GM12872 (cell line): ENCODE results near the gene USP22.

ENCODE experiments used
- TF ChIP-seq, protein P1 (sequence below): IDR thresholded peaks from 3 replicates; pipeline ENCODE4 v1.5.1; 2011; ENCODE audit warnings: low read depth, mild to moderate bottlenecking, low read length, moderate library complexity; ENCODE audit not compliant: insufficient read depth

The USP22 gene

DNA sequence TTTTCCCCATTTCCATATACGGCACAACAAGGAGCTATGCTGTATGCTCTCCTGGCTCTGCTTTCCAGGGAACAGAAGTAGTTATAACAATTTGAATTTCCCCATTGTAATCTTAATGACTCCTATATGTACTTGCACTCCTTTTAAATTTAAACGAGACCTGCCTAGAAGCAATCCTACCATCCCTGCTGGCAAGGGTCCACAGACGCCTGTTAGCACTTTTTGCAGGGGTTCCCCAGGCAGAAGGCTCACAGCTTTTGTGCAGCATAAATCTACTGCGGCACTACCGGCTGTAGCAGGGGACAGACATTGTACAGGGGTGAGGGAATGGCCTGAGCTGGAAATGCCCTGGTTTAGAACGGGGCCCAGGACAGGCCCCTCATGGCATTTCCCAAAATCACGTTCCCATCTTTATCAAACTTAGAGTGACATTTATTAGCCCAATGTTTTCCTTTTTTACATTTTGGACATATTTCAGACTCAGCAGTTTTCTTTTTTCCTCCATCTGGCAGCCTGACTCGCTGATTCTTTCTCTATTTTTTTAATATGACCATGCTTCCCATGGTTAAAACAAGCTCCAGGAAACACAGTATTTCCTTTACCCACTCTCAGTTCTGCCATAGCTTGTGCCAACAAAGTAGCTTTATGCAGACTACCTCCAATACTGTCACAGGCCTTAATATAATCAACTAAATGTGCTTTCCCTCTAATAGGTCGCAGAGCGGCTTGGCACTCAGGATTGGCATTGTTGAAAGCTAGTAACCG, 35.4 kb upstream of the USP22 start:
- TF ChIP-seq, protein P1, sequence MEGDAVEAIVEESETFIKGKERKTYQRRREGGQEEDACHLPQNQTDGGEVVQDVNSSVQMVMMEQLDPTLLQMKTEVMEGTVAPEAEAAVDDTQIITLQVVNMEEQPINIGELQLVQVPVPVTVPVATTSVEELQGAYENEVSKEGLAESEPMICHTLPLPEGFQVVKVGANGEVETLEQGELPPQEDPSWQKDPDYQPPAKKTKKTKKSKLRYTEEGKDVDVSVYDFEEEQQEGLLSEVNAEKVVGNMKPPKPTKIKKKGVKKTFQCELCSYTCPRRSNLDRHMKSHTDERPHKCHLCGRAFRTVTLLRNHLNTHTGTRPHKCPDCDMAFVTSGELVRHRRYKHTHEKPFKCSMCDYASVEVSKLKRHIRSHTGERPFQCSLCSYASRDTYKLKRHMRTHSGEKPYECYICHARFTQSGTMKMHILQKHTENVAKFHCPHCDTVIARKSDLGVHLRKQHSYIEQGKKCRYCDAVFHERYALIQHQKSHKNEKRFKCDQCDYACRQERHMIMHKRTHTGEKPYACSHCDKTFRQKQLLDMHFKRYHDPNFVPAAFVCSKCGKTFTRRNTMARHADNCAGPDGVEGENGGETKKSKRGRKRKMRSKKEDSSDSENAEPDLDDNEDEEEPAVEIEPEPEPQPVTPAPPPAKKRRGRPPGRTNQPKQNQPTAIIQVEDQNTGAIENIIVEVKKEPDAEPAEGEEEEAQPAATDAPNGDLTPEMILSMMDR = no peak

DNA sequence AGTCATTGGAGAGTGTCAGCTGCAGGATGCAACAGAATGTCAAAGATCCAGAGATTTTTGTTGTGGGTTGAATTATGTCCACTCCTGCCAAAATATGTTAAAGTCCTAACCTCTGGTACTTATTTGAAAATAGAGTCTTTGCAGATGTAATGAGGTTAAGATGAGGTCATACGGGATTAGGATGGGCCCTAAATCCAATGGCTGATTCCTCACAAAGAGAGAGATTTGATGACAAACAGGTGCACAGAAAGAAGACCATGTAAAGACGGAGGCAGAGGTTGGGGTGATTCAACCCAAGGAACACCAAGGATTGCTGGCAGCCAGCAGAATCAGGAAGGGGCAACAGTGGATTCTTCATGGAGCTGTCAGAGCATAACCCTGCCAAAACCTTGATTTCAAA, 34.5 kb upstream of the USP22 start:
- TF ChIP-seq, protein P1 = no peak

DNA sequence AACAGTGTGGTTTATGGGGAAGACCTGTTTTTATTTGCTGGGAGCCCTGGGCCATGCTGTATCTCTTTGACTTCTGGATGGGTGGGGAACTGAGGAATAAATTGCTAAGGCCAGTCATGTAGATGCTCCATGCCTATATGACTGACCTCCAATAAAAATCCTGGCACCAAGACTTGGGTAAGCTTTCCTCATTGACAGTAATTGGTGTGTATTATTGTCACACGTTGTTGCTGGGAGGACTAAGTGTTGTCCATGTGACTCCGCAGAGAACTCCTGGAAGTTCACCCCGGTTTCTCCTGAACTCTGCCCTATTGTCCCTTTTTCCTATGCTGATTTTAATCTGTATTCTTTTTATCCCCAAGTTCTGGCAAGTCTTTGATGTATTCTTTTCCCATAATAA, 33.4 kb upstream of the USP22 start:
- TF ChIP-seq, protein P1 = no peak

DNA sequence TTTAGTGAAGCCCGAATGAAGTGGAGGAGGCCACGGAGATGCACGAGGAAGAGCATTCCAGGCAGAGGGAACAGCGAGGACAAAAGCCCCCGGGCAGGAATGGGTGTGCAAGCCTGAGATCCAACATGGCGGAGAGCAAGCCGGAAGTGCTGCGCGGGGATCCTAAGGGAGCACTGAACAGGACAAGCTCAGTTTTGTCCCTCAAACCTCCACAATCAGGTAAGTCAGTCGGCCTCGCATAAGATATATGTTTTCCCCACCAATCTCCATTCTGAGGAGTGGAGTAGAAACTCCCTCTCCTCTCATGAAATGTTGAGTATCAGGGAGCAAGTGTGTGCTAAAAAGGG, 32.9 kb upstream of the USP22 start:
- TF ChIP-seq, protein P1 = no peak

DNA sequence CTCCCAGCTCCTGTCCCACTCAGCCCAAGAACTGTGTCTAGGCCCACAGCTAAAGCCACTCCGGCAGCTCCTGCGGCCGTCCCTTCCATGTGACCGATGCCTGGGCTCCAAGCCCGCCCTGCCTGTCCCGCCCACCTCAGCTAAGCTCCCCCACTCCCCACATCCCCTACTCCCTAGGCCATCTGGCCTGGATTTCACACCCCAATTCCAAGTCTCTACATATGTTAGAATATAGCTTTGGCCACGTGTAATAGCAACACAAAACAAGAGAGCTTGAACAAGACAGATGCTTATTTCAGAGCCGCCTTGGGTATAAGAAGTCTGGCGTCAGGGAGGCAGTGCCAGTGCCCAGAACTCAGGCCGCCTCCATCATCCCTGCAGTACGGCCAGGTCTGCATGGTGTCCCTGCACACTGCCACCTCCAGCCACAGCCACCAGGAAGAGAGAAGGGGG, 30.0 kb upstream of the USP22 start:
- TF ChIP-seq, protein P1 = no peak

DNA sequence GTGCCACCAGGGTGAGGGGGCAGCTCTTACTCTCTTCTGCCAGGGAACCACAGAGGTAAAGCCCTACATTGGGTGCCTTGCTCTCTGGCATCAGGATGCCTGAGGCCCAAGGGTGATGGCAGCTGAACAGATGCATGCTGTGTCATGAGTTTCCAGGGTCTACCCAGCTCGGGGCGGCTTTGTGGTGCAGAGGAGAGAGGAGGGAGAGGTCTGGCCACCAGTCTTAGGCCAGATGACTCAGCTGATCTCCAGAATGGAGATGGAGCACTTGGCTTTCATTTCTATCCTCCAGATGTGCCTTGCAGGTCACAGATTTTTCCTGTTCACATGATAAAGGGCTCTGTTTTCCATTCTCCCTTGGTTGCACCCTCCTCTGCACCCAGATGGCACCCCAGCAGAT, 23.6 kb upstream of the USP22 start:
- TF ChIP-seq, protein P1 = no peak

DNA sequence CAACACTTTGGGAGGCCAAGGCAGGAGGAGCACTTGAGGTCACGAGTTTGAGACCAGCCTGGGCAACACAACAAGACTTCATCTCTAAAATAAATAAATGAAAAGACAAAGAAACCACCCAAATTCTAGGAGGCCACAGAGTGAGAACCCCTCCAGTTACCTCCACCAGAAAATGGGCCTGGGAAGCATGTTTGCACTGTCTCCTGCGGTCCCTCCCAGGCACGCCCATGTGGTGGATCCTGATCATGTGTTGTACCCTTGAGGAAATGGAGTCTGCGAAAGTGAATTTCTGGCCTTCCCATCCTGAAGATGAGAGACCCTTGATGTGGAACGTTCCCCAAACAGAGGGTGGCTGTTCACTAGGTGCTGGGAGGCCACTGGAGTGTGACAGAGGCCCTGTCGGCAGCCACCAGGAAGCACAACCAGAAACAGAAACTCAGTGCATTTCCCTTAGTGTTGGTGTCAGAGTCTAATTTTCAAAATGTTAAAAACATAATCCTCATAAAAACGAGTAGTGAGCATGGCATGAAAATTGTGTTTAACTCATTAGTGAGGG, 19.2 kb upstream of the USP22 start:
- TF ChIP-seq, protein P1 = peak; percentile 51; the same call in 2 of the 3 replicates
